B cell (primary cell): ENCODE data around the gene FGF4. TPM values are rescaled to one million over a fixed set of nuclear protein-coding genes. Genes with fewer than 3 reads are reported as not detected.

ENCODE experiments used
- ATAC-seq: fragments of 200-7000 bp; cut with Tn5 transposase; one replicate; pipeline ENCODE4 v1.10.0; 2021; ENCODE audit warnings: low read depth, mild to moderate bottlenecking, moderate number of reproducible peaks, moderate library complexity
- CTCF ChIA-PET: fragments of 350-600 bp; sonication (Branson Sonifier 250); formaldehyde crosslinking; loops from one replicate; lab custom pipeline; 2021; ENCODE audit warnings: antibody characterized with exemption, inconsistent platforms; lab: Charles Lee
- POLR2A ChIA-PET: fragments of 350-600 bp; sonication (Branson Sonifier 250); formaldehyde crosslinking; loops from one replicate; lab custom pipeline; 2021; ENCODE audit warnings: antibody characterized with exemption; lab: Charles Lee
- DNase-seq: peaks from one replicate; pipeline ENCODE4 v3.0.0; 2013
- H2AFZ ChIP-seq: 2 replicates; pipeline ENCODE4 v1.6.1; 2012; ENCODE audit warnings: mild to moderate bottlenecking, low read depth, low read length; ENCODE audit not compliant: insufficient read depth, poor library complexity, severe bottlenecking
- H3K27ac ChIP-seq, 2 donors: 1 replicate in 1 of 2; 2 replicates in 1 of 2; pipeline ENCODE4 v1.5.1; 2012 to 2013; ENCODE audit warnings: low read length in 2 of 2, mild to moderate bottlenecking in 2 of 2, moderate library complexity in 1 of 2
- H3K27me3 ChIP-seq, 4 experiments: fragments of 200-600 bp in 1 of 4; sonication (generic) in 1 of 4; replicated peaks in 1 of 4; 1 replicate in 2 of 4; 2 replicates in 2 of 4; pipeline versions ENCODE4 v1.6.1 to v1.7.0; 2013 to 2016; ENCODE audit warnings: low read length in 3 of 4, mild to moderate bottlenecking in 2 of 4, mixed read lengths in 1 of 4, moderate library complexity in 1 of 4; ENCODE audit not compliant: insufficient read depth in 4 of 4, control insufficient read depth in 3 of 4; ENCODE audit errors: control extremely low read depth in 1 of 4
- H3K36me3 ChIP-seq, 2 experiments: replicated peaks in 1 of 2; 1 replicate in 1 of 2; 2 replicates in 1 of 2; pipeline versions ENCODE4 v1.6.1 to v1.7.1; 2013; ENCODE audit warnings: low read length in 1 of 2; ENCODE audit not compliant: insufficient read depth in 2 of 2, control insufficient read depth in 1 of 2; ENCODE audit errors: control extremely low read depth in 1 of 2, extremely low read depth in 1 of 2
- H3K4me1 ChIP-seq, 2 donors: fragments of 200-600 bp in 1 of 2; sonication (generic) in 1 of 2; 1 replicate in 1 of 2; 2 replicates in 1 of 2; pipeline versions ENCODE4 v1.5.1 to v1.6.1; 2013 to 2017; ENCODE audit warnings: low read length in 2 of 2; ENCODE audit not compliant: control insufficient read depth in 2 of 2, insufficient read depth in 2 of 2
- H3K4me2 ChIP-seq: replicated peaks from 2 replicates; pipeline ENCODE3; 2012; ENCODE audit warnings: mild to moderate bottlenecking, low read depth, low read length; ENCODE audit not compliant: poor library complexity, severe bottlenecking
- H3K4me3 ChIP-seq, 5 experiments: fragments of 200-600 bp in 1 of 5; sonication (generic) in 1 of 5; 1 replicate in 3 of 5; 2 replicates in 2 of 5; pipeline versions ENCODE4 v1.5.1 to v1.7.0; 2011 to 2016; ENCODE audit warnings: low read length in 4 of 5, mild to moderate bottlenecking in 4 of 5, low read depth in 2 of 5, control low read depth in 1 of 5, moderate library complexity in 1 of 5; ENCODE audit not compliant: insufficient read depth in 1 of 5; ENCODE audit errors: control extremely low read depth in 1 of 5, extremely low read depth in 1 of 5
- H3K79me2 ChIP-seq: fragments of 200-600 bp; sonication (generic); one replicate; pipeline ENCODE4 v1.6.0; 2016; ENCODE audit warnings: low read length; ENCODE audit not compliant: control insufficient read depth, insufficient read depth
- H3K9ac ChIP-seq: fragments of 200-600 bp; sonication (generic); 2 replicates; pipeline ENCODE4 v1.6.1; 2017; ENCODE audit warnings: mild to moderate bottlenecking, low read length, moderate library complexity
- H3K9me3 ChIP-seq, 3 donors: one replicate each; pipeline versions ENCODE4 v1.6.1 to v1.7.1; 2013; ENCODE audit warnings: low read length in 2 of 3; ENCODE audit not compliant: control insufficient read depth in 2 of 3, insufficient read depth in 1 of 3; ENCODE audit errors: control extremely low read depth in 1 of 3
- H4K20me1 ChIP-seq: 2 replicates; pipeline ENCODE4 v1.6.0; 2012; ENCODE audit warnings: mild to moderate bottlenecking, low read length; ENCODE audit not compliant: insufficient read depth, control insufficient read depth, poor library complexity, severe bottlenecking
- H3K27ac Mint-ChIP-seq: one replicate; pipeline ENCODE4 v1.8.0; 2021; ENCODE audit warnings: mixed read lengths
- H3K27me3 Mint-ChIP-seq: one replicate; pipeline ENCODE4 v1.8.0; 2021; ENCODE audit warnings: mixed read lengths
- H3K4me1 Mint-ChIP-seq: one replicate; pipeline ENCODE4 v1.8.0; 2021; ENCODE audit warnings: mixed read lengths
- H3K4me3 Mint-ChIP-seq: one replicate; pipeline ENCODE4 v1.8.0; 2021; ENCODE audit warnings: mixed read lengths
- H3K9me3 Mint-ChIP-seq: one replicate; pipeline ENCODE4 v1.8.0; 2022; ENCODE audit warnings: mixed read lengths; ENCODE audit not compliant: insufficient read depth
- EZH2 ChIP-seq: IDR thresholded peaks from 2 replicates; pipeline ENCODE4 v1.6.1; 2012; ENCODE audit warnings: borderline replicate concordance, low read depth, mild to moderate bottlenecking, moderate library complexity, low read length; ENCODE audit not compliant: insufficient read depth, poor library complexity, severe bottlenecking
- WGBS: methylation state at CpG from one replicate; pipeline ENCODE4 v1.1.5; 2013; ENCODE audit warnings: missing lambda C conversion rate; ENCODE audit not compliant: insufficient coverage; 5-methylcytosine and 5-hydroxymethylcytosine counted together
- intact Hi-C: fragments of 100-400 bp; cut with micrococcal nuclease; formaldehyde crosslinking; loops from one replicate; pipeline ENCODE4 v1.10.0; 2022
- polyA plus RNA-seq: library from polyadenylated mRNA; depleted of rRNA; stranded (reverse); fragments of >200 nt; gene quantifications from 2 replicates; pipeline ENCODE4 v1.2.3, GENCODE V29; 2012
- total RNA-seq, 2 donors: library from RNA; stranded (reverse); fragments of 120-200 nt in 1 of 2; gene quantifications; 1 replicate in 1 of 2; 2 replicates in 1 of 2; pipeline versions ENCODE4 v1.2.3 to v1.2.4, GENCODE V29; 2013 to 2022
- TF ChIP-seq, protein P1 (sequence below): fragments of 200-600 bp; IDR thresholded peaks from one replicate; pipeline ENCODE4 v1.8.0; 2022; ENCODE audit warnings: antibody characterized with exemption, mild to moderate bottlenecking

The FGF4 gene
- total and polyA plus RNA-seq, 2 donors (not counting 1 experiment from before 2014, with no cell fraction given), result not detected

DNA sequence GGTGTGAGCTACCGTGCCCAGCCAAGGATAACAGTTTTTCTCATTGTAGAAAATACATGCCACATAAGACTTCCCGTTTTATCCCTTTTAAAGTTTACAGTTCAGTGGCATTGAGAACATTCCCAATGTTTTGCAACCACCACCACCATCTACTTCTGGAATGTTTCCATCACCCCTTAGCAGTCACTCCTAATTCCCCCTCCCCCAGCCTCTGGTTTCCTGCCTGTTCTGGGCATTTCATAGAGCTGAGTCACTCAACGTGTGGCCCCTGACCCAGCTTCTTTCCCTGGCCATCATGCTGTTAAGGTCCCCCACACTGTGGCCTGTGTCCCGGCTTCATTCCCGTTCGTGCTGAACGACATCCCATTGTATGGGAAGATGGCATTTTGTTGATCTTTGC is 30.7 kb downstream of the FGF4 start:
- no peaks in the 10 kb centered on the region for H3K9me3 ChIP-seq
- Mint-ChIP-seq H3K27ac (no peak overlapping the region), H3K9me3 (peaks cover under 1% of the 10 kb centered on the region), H3K27me3 (peaks cover 11% of the 10 kb centered on the region), H3K4me3 (no peak overlapping the region), H3K4me1 (no peaks in the 10 kb centered on the region)
- no peak overlapping the region for H3K27ac ChIP-seq
- H3K4me3 ChIP-seq, result no peak overlapping the region
- TF ChIP-seq, protein P1, sequence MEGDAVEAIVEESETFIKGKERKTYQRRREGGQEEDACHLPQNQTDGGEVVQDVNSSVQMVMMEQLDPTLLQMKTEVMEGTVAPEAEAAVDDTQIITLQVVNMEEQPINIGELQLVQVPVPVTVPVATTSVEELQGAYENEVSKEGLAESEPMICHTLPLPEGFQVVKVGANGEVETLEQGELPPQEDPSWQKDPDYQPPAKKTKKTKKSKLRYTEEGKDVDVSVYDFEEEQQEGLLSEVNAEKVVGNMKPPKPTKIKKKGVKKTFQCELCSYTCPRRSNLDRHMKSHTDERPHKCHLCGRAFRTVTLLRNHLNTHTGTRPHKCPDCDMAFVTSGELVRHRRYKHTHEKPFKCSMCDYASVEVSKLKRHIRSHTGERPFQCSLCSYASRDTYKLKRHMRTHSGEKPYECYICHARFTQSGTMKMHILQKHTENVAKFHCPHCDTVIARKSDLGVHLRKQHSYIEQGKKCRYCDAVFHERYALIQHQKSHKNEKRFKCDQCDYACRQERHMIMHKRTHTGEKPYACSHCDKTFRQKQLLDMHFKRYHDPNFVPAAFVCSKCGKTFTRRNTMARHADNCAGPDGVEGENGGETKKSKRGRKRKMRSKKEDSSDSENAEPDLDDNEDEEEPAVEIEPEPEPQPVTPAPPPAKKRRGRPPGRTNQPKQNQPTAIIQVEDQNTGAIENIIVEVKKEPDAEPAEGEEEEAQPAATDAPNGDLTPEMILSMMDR, result no peak
- TF ChIP-seq EZH2, result no peak
- no peaks in the 10 kb centered on the region for H3K36me3 ChIP-seq
- ATAC-seq (no peak), DNase-seq (no peak)
- H3K79me2 ChIP-seq, result no peaks in the 10 kb centered on the region
- CTCF ChIA-PET, result no interaction called here
- H4K20me1 ChIP-seq, result no peaks in the 10 kb centered on the region
- no peak overlapping the region for H2AFZ ChIP-seq
- H3K9ac ChIP-seq, result no peak overlapping the region
- POLR2A ChIA-PET, result no interaction called here
- H3K4me2 ChIP-seq, result no peak overlapping the region
- H3K4me1 ChIP-seq, result no peaks in the 10 kb centered on the region
- intact Hi-C loops, result no loop called here
- WGBS, result 54% methylated on average over 3 of the region's 7 CpGs
- H3K27me3 ChIP-seq, result no peaks in the 10 kb centered on the region

DNA sequence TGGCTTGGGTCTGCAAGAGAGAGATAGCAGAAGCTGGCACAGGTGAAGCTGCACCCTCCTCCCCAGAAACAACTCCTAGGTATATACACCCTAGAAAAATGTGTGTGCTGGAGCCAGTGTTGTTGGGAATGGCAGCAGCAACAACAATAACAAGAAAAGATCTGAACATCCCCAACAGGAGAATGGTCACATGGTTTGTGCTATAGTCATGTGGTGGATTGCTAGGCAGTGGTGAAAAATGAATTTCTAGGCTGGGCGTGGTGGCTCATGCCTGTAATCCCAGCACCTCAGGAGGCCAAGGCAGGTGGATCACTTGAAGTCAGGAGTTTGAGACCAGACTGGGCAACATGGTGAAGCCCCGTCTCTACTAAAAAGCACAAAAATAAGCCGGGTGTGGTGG is 40.3 kb downstream of the FGF4 start:
- CTCF ChIA-PET, result no interaction called here
- peaks cover 0 to 42% (median 6%) of the 10 kb centered on the region in 3 donors for H3K9me3 ChIP-seq
- no peak overlapping the region for H3K4me3 ChIP-seq
- ATAC-seq (no peak), DNase-seq (no peak)
- H2AFZ ChIP-seq, result no peak overlapping the region
- H3K9ac ChIP-seq, result no peak overlapping the region
- no peaks in the 10 kb centered on the region for H3K36me3 ChIP-seq
- H3K27me3 ChIP-seq, result peaks cover 0 to 6% (median 2%) of the 10 kb centered on the region in 4 experiments
- no peak overlapping the region for H3K4me3 Mint-ChIP-seq
- H4K20me1 ChIP-seq, result no peaks in the 10 kb centered on the region
- H3K4me2 ChIP-seq, result no peak overlapping the region
- H3K27ac ChIP-seq, result no peak overlapping the region
- POLR2A ChIA-PET, result no interaction called here
- no peaks in the 10 kb centered on the region for H3K4me1 Mint-ChIP-seq
- TF ChIP-seq, protein P1, result no peak
- TF ChIP-seq EZH2, result no peak
- WGBS, result 100% methylated on average over 3 of the region's 3 CpGs
- intact Hi-C loops, result no loop called here
- no peak overlapping the region for H3K27ac Mint-ChIP-seq
- peaks cover 10% of the 10 kb centered on the region for H3K9me3 Mint-ChIP-seq
- no peaks in the 10 kb centered on the region for H3K79me2 ChIP-seq
- no peaks in the 10 kb centered on the region for H3K4me1 ChIP-seq
- H3K27me3 Mint-ChIP-seq, result peaks cover 16% of the 10 kb centered on the region
